ENCODE measurements around the gene GJA9.

DNA sequence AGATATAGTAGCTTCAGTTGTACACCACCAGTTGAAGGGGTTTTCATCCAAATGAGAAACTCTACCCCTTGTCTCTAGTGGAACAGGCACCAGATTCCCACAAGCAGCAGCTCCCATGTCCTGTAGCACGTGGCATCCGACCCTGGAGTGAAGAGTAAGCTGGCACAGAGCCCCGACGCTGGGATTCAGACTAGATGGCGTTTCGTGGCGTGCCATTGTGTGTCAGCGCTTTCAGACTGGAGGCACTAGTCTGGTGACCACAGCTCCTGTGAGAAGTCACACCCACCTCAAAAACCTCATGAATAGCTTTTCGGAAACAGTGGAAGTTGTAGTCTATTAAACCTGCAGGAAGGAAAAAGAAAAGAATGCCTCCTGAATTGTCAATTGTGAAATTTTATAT lies 42.0 kb downstream of the GJA9 start:
- TF ChIP-seq, protein P1, sequence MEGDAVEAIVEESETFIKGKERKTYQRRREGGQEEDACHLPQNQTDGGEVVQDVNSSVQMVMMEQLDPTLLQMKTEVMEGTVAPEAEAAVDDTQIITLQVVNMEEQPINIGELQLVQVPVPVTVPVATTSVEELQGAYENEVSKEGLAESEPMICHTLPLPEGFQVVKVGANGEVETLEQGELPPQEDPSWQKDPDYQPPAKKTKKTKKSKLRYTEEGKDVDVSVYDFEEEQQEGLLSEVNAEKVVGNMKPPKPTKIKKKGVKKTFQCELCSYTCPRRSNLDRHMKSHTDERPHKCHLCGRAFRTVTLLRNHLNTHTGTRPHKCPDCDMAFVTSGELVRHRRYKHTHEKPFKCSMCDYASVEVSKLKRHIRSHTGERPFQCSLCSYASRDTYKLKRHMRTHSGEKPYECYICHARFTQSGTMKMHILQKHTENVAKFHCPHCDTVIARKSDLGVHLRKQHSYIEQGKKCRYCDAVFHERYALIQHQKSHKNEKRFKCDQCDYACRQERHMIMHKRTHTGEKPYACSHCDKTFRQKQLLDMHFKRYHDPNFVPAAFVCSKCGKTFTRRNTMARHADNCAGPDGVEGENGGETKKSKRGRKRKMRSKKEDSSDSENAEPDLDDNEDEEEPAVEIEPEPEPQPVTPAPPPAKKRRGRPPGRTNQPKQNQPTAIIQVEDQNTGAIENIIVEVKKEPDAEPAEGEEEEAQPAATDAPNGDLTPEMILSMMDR (IDR thresholded peaks at IDR 0.05) = no peak
- no peak for TF ChIP-seq POLR2A (IDR thresholded peaks at IDR 0.05)

Data from Peyer's patch (tissue), 4 donors.